OCI-M1 (cell line): ENCODE measurements around the gene TNRC18.

ENCODE experiments used
- DNase-seq: peaks from one replicate; lab custom pipeline; 2025; lab: John Stamatoyannopoulos, UW

TNRC18 gene

DNA sequence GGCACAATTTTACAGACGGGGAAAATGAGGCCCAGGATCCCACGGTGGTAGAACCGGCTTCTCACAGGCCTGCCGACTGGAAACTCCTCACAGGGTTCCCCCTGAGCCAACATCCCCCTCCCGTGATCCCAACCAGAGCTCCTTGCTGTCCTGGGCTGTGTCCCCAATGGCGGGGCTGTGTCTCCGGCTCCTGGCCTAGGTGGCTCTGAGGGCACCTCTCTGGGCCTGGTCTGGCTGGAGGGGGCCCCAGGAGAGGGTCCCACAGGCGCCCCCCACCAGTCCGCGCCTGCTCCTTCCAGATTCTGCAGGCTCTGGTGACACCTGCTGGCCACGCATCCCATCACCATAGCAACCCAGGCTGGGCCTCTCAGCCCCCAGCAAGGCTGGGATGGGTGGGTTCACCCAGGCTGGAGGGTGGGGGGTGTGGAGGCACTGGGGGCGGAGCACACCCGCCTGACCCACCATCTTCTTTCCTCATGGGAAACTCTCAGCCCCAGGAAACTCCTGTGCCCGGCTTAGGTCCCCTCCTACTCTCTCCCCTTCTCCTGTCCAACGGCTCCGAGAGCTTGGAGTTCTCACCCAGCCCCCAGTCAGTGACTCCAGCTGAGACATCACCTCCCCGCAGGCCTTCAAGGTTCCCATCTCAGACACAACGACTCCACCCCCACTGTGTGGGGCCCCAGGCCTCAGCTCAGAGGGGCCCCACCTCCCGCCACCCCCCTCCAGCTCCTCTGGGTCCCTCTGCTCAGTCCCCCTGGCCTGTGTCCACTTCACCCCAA is 27.1 kb upstream of the TNRC18 start:
- peak; percentile 18 for DNase-seq

- DNase-seq, result no peak
Observed at GRCh38 chr7:5448378-5449037, 24.9 kb upstream of the TNRC18 start.

DNA sequence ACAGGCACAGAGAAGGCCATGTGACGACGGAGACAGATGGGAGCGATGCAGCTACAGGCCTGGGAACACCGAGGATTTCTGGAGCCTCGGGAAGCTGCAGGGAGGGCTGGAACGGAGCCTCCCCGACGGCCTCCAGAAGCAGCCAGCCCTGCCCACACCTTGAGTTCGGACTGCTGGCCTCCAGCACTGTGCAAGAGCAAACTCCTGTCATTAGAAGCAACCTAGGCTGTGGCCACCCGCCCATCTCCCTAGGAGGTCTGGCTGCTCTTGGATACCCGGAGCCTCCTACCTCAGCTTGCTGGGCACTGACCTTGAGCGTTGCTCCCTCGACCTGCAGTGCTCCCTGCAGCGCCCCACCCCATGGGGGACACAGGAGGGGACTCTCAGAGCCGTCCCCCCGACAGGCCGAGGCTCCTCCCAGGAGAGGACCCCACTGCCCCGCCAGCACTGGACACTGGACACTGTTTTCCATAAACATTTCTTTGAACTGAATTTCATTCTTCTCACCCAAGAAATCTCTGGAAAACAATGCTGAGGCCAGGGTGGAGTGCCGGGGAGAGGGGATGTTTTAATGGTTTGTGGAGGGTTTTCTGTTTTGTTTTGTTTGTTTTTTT is 22.5 kb upstream of the TNRC18 start:
- no peak for DNase-seq

- no peak for DNase-seq
Observed at GRCh38 chr7:5443678-5444077, 20.0 kb upstream of the TNRC18 start.

DNA sequence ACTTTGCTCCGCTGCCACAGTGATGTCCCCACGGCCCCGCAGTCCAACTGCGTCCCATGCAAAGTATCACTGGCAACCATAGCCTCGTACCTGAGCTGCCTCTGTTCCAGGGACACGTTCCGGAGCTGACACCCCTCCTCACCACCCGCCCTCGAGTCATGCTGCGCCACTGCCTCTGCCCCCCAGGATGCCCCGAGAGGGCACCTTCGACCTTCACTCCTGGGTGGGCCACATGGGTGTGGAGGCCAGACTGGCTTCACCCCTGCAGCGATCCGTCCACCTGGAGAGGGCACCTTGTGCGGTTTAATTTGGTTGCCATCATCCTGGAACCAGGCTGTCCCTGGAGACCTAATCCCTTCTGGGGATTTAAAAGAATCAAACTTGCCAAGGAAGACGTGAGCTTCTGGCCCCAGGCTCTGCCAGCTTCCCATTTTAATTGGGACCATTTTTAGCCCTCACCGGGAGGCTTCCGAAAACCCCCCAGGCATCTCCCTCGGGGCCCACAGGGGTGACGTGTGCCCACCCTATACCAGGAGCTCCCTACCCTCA is 19.2 kb upstream of the TNRC18 start:
- DNase-seq, result no peak

DNA sequence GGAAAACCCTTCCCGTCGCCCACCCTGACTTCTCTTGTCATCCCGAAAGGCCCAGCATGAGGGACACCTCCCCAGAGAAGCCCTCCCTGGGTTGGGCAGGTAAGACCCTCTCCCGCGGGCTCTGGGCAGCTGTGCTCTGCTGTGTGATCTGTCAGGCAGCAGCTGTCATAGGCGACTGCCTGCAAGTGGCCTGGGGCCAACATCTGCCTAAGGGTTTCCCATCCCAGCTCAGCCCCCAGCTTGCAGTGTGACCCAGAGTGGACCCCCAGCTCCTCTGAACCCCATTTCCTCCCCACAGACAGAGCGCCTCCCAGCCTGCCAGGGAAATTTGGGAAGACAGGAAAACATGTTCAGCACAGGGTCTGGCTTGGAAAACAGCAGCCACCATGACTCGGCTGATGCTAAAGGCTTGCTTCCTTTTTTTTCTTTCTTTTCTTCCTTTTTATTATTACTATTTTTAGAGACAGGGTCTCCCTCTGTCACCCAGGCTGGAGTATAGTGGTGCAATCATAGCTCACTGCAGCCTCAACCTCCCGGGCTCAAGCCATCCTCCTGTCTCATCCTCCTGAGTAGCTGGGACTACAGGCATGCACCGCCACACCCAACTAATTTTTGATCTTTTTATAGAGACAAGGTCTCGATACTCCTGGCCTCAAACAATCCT is 18.3 kb upstream of the TNRC18 start:
- DNase-seq, result peak; percentile 42

DNA sequence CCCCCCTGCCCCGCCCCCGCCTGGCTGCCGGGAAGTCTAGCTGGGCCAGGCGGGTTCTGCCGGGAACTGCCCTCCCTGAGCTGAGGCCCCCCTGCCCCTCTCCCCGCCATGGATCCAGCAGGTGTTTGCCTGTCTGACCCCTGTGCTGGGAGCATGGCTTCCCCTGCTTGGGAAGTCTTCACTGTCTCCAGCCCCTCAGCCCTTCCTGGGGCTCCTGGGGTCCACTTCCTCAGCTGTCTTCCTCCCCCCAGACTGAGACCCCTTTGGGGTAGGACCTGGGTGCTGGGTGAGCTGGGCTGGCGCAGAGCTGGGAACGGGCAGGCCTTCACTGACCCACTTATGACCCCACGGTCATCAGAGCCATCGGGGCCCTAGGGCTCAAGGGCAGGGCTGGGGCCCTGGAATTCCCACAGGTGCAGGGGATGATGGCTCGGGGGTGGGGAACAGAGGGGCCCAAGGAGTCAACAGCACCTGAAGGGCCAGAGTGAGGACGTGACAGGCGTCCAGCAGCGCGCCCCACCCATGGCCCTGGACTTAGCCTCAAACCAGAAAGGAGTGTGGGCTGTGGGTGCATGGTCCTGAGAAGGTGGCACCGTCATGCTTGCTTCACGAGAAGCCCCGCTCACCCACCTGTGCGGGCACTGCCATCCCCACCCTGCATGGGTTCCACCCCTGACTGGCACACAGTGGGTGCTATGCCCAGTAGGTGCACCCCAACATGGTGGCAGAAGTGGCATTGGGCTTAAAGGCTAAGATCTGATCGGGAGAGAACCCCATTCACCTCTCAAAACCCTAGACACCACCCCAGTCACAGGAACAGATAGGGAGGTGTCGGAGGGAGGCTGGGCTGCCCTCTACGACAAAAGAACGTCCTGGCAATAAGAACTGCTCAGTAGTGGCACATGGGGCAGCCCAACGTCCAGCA is 16.2 kb upstream of the TNRC18 start:
- DNase-seq, result no peak

GRCh38 chr7:5439209-5439571 is 15.6 kb upstream of the TNRC18 start:
- no peak for DNase-seq

- no peak for DNase-seq
Observed at GRCh38 chr7:5437987-5438386, 14.4 kb upstream of the TNRC18 start.

GRCh38 chr7:5437348-5437892 is 13.8 kb upstream of the TNRC18 start:
- no peak for DNase-seq

- DNase-seq, result no peak
Observed at GRCh38 chr7:5436003-5436678, 12.5 kb upstream of the TNRC18 start.

DNA sequence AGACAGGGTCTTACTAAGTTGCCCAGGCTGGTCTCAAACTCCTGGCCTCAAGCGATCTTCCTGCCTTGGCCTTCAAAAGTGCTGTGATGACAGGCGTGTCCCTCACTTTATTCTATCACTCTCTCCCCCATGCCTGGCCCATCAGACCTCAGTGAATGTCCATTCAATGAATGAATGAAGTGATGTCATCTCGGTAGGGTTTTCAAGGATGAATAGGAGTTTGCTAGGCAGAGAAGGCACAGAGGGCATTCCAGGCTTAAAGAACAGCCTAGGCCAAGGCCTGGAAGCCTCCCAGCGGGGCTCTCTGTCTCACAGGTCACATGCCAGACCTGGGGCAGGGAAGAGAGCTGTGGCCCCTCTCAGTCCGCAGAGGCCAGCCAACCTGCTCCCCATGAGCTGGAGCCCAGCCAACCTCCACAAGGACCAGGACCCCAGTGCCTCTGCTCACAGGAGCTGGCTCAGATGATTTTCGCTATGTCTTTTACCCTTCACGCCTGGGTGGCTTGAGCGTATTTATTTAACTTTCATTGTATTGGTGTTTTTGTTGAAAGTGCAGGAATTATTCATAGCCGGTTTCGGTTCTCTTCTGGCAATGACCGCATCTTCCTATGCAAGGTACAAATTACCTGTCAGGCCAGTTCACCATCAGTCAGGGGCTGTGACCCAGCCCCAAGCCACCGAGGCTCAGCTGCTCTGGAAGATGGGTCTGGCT is 11.8 kb upstream of the TNRC18 start:
- DNase-seq, result no peak

DNA sequence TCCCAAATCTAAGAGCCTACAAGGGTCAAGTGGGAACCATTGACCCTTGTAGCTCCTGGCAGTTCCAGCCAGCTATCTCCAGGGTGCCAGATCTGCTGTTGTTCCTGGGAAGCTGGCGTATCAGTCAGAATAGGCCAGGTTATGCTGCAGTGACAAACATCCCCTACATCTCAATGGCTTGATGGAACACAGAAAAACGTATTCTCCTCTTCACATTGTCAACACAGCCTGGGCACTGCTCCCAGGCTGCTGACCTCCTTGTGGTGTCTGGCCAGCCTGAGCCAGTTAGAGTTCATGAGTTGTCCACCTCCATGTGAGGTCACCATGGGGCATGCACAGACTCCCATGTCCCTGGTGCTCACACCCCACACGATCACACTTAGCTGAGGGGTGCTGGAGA is 9.5 kb upstream of the TNRC18 start:
- DNase-seq, result no peak

DNA sequence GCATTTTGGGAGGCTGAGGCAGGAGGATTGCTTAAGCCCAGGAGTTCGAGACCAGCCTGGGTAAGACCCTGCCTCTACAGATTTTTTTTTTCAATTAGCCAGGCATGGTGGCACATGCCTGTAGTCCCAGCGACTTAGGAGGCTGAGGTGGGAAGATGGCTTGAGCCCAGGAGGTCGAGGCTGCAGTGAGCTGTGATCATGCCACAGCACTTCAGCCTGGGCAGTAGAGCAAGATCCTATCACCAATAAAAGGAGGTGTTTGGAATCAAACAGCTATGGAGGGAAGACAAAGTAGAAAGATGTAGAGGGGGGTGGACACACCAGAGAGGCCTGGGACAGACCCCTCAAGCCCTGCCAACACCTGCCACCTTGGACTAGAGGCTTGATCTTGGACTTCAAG is 9.1 kb upstream of the TNRC18 start:
- DNase-seq, result no peak

DNA sequence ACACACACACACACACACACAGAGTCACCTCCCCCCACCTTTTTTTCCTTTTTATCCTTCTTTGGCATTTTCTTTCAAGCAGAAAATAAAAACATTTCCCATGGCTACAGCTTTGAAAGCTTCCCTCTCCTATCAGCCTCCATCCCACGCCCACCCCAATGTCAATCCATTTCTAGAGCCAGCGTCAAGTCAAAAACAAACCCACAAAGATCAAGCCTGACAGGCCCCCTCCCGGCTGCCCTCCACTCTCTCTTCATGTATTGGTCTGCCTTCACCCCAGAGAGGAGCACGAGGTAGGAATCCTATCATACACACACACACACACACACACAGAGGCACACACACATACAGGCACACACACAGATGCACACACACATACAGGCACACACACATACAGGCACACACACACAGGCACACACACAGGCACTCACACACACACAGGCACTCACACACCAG is 8.0 kb upstream of the TNRC18 start:
- DNase-seq, result no peak

- DNase-seq, result no peak
Observed at GRCh38 chr7:5430612-5430947, 6.9 kb upstream of the TNRC18 start.

DNA sequence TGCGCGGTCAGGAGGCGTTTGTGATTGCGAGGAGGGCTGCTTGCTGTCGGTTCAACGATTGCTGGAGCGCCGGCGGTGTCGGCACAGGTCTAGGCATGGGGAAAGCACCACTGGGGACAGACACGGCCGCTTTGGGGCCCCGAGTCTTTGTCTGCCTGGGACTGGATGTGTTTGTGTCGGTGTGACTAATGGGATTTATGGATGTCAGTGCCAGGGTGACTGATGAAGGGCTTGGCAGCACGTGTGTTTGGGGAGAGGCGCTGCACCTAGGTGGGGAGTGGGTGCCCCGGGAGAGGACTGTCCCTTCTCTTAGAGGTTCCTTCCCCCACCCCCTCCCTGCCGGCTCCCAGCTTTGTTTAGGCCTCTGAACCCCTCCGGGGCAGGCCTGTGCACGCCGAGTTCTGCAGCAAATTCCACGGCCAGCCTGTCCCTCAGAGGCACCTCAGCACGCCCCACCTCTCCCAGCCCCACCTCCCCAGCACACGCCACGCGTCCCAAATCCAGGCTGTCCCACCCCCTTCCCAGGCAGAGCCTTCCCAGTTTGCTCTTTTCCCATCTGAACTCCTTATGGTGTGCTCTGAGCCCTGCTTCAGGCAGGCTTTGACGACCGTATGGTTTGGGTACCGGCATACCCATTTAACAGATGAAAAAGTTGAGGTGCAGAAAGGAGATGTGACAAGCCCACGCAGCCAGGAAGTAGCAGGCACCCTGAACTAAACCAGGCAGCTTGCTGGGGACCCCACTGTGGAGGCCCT is 6.4 kb upstream of the TNRC18 start:
- DNase-seq, result peak; percentile 67

DNA sequence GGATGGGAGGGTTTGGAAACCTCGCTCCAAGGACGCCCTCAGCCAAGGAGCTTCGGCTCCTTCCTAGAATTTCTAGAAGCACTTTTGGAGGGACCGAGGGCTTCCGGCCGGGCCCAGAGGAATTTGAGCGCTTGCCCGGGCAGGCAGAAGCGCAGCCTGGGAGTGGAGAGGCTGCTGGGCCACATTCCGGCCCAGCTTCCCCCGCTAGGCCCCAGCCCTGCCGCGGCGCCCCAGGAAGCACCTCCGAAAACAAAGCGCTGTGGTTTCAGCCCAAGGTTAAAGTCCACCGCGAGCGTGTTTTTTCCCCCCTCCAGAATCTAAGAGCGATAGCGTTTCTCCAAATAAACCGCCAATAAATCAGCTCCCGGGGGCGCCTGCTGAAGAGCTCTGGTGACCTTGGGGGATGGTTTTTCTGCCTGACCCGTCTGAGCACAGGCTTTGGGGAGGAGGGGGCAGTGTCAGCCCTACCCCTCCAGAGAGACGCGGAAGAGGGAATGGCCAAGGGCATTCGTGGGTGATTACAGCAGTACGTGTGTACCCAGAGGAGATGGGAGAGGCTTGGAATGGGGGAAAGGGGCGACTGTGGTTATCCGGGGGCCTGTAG is 5.7 kb upstream of the TNRC18 start:
- DNase-seq, result peak; percentile 67
